ENCODE data around the gene MOGAT1.
"Not testable (repeated sequence)": the region's sequence is repeated elsewhere in the genome, so short reads cannot be mapped to it uniquely, and the experiment has no call there.

DNA sequence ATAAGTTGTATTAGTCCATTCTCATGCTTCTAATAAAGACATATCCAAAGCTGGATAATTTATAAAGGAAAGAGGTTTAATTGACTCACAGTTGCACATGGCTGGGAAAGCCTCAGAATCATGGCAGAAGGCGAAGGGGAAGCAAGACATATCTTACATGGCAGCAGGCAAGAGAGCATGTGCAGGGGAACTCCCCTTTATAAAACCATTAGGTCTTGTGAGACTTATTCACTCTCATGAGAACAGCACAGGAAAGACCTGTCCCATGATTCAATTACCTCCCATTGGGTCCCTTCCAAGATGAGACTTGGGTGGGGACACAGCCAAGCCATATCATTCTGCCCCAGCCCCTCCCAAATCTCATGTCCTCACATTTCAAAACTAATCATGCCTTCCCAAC, 48.3 kb downstream of the MOGAT1 start:
- TF ChIP-seq USF2 (IDR thresholded peaks at IDR 0.05; ENCODE audit: low read length); HDAC2 (IDR thresholded peaks at IDR 0.05; ENCODE audit: borderline replicate concordance in 1 of 2, low read depth in 2 of 2, low read length in 2 of 2); EGR1 (IDR thresholded peaks at IDR 0.05; ENCODE audit: borderline replicate concordance, low read depth, low read length); TAF1 (IDR thresholded peaks at IDR 0.05; ENCODE audit: low read depth, low read length); MAFK (IDR thresholded peaks at IDR 0.05; ENCODE audit: low read depth, low read length): not testable (repeated sequence)
